HG03342 (cell line): ENCODE results near the gene TPX2.
A peak's percentile ranks its signal among the peaks of the same experiment; 100 is the strongest.
"Not testable (repeated sequence)": the region's sequence is repeated elsewhere in the genome, so short reads cannot be mapped to it uniquely, and the experiment has no call there.

Experiments used
- ATAC-seq: cut with Tn5 transposase; IDR thresholded peaks from one replicate; pipeline ENCODE4 v1.9.1; 2021; ENCODE audit warnings: mild to moderate bottlenecking, moderate library complexity; ENCODE audit not compliant: unreplicated experiment

The TPX2 gene

DNA sequence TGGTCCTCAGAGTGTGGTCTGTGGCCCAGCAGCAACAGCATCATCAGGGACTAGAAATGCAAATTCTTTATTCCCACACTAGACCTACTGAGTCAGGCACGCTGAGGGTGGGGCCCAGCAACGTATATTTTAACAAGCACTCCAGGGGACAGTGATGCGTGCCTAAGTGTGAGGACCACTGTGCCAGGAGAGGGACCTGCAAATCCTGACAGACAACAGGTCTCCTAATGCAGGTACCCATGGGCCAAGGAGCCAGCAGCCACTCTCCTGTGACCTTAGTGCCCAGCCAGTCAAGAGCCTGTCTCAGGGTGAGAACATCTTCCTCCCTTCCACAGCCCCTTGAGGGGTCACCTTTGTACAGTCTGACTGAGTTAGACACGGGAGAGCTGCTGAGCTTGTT, 72.1 kb downstream of the TPX2 start:
- no peak for ATAC-seq

- no peak for ATAC-seq
Measured at GRCh38 chr20:31811796-31812728, 73.0 kb downstream of the TPX2 start.

DNA sequence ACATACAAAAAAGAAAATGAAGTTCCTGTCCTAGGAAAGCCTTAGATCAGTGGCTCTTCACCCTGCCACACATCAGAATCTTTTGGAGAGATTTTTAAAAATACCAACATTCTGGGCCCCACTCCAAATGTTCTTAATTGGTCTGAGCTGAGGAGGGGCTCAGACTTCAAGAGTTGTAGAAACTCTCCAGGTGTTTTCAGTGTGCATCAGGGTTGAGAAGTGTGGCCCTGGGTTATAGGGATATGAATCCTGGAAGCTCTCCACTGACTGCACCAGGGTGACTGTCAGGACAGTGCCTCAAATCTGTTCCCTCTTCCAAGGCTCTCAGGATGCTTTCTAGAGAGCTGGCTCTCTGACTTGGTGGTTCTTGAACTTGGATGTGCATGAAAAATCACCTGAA, 74.5 kb downstream of the TPX2 start:
- ATAC-seq = no peak

- not testable (repeated sequence) for ATAC-seq
Measured at GRCh38 chr20:31814142-31814541, 75.1 kb downstream of the TPX2 start.

DNA sequence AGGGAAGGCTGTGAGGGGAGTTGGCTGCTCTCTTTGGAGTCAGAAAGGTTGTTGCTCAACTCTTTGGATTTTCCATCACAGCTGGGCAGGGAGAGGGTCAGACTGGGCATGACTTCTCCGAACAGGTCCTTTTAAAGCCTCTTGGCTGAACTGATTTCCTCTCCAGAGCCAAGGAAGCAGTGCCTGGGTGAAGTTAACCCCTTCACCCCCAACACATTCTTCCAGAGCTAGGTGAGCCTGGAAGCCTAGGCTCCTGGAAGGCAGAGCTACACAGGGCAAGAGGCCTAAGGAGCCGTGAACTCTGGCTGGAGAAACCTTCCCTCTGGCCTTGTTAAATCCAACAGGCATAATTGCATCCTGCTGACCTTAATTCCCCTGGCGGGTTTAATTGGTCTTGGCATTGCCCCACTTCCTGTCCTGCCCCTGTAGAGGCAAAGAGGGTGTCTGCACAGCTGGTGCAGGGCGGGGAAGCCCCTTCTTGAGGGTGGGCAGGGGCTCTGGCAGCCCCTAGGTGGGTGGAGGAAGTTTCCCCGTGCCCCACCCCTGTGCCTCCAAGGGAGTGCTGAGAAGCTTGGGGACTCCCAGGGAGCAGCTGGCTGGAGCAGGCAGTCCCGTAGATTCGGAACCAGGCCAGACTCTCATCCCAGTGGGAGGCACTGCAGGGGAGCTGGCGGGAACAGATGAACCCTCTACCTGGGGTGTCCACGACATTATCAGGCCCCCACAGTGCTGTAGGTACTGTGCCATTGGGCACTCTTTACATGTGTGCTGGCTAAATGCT, 76.5 kb downstream of the TPX2 start:
- ATAC-seq = no peak

DNA sequence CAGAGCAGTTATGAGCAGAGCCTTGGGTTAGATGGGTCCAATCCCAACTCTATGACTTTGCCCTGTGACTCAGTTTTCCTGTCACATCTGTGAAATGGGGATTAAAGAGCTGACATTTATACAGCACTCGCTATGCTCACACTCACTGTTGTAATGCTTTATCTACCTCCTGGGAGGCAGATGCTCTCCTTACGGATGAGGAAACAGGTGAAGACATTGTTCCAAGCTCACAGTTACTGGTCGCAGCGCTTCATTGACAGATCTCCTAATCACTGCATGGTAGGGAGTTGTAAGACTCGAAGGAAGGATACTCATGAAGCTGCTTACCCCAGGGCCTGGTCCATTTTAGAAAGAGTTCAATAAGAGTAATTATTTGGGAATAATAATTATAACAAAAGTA, 77.1 kb downstream of the TPX2 start:
- no peak for ATAC-seq

DNA sequence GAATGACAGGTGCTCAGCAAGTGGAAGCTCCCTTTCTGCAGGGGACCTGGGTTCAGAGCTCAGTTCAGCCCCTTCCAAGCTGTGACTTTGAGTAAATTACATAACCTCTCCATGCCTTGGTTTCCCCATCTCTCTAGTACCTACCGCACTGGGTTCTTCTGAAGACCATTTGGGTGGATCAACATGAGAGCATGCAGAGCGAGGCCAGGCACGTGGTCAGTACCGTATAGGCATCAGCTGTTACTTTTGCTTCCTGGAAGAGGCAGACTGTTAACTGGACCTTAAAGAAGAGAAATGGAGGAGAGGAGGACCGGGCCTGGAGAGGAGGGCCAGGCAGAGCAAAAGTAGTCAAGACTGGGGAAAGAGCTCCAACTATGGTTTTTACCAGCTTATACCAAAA, 78.4 kb downstream of the TPX2 start:
- no peak for ATAC-seq

DNA sequence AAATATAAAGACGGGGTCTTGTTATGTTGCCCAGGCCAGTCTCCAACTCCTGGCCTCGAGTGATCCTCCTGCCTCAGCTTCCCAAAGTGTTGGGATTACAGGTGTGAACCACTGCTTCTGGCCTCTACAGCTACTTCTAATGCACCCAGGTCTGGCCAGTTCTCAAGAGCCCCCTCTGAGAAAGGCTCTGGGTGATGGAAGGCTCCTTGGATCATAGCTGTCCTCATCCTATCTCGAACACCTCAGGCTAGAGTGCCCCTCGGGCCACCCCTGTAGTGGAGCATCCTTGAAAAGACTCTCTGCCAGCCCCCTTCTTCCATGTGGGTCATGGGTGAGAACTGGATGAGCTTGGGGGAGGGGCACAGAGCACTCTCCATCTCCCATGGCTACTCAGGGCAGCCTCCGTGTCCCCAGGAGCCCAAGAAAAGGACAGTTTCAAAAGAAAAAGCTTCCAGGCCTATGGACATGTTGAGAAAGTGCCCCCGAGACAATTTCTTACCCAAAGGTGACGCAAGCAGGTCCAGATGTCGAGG, 79.4 kb downstream of the TPX2 start:
- ATAC-seq = no peak

DNA sequence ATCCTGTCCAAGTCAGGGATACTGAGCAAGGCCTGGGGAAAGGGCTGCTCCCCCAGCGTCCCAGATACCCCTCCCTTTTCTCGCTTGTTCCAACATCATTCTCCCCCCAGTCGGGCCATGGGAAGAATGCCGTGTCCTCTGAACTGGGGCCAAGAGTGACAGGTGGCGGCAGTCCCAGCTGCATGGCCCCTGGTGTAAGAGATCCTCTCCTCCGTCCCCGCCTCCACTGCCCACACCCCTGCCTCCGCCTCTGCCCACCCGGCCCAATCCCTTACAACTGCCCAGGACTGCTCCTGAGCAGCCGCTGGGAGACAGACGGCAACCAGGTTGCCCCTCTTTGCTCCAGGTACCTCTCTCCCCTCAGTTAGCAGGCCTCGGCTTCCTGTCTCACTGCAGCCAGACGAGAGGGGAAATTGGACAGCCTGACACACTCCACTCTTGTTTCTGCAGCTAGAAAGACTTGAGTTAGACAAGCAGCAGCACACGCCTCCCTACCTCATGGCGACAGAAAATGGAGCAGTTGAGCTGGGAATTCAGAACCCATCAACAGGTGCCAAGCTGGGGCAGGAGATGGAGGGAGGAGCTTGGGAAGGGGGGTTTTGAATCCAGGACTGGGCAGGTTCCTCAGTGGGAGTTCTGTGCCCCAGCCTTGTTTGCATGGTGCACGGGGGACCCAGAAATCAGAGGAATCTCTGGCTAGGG, 80.1 kb downstream of the TPX2 start, which contains the start of gene MYLK2:
TSS of gene MYLK2 (plus strand) at position 274 of the 702 bp plus-strand sequence. CDS start at position 499, 225 bp downstream.
- ATAC-seq = no peak

GRCh38 chr20:31820228-31820627, 81.1 kb downstream of the TPX2 start:
- no peak for ATAC-seq

DNA sequence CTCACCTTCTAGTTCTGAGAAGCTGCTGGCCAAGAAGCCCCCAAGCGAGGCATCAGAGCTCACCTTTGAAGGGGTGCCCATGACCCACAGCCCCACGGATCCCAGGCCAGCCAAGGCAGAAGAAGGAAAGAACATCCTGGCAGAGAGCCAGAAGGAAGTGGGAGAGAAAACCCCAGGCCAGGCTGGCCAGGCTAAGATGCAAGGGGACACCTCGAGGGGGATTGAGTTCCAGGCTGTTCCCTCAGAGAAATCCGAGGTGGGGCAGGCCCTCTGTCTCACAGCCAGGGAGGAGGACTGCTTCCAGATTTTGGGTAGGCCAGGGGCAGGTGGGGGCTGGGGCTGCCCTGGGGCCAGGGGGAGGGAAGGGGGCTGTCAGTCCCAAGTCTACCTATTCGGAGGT, 82.3 kb downstream of the TPX2 start:
- ATAC-seq = no peak

DNA sequence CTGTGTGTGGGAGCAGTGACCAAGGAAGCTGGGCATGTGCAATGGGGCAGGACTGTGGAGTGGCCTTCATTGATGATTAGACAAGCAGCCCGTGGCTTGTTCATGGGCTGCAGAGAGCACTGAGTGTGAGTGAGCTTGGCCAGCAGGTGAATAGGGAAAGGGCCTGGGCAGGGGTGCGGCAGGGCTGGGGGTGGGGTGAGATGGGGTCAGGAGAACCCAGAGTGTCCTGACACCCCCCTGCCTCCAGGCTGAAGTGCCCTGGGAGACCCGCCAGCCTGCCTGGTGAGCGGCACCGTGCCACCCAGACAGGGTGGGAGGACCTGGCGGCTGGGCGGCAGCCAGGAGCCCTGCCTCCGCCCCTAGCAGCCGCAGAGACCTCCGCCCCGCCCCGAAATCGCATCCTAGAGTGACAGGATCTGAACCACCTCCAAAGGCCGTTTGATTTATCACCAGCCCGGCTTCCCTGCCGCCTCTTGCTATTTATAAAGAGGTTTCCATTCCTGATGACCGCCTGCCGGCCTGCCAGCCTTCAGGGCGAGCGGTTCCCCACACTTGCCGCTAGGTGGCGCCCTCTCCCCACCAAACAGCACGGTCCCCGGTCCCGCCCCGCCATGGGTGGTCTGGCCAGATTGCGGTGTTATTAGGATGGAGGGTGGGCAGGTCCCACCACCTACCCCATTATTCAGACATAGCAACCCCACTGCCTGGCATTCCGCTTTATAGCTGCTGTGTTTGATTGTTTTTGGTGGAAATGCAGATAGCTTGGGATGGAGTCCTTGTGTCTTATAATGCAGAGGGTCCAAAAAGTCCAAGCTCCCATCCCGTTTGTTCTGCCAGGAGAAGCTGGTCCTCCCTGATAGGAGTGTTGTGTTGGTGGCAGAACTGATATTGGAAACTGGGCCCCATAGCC, 83.6 kb downstream of the TPX2 start:
- peak; percentile 76 for ATAC-seq

DNA sequence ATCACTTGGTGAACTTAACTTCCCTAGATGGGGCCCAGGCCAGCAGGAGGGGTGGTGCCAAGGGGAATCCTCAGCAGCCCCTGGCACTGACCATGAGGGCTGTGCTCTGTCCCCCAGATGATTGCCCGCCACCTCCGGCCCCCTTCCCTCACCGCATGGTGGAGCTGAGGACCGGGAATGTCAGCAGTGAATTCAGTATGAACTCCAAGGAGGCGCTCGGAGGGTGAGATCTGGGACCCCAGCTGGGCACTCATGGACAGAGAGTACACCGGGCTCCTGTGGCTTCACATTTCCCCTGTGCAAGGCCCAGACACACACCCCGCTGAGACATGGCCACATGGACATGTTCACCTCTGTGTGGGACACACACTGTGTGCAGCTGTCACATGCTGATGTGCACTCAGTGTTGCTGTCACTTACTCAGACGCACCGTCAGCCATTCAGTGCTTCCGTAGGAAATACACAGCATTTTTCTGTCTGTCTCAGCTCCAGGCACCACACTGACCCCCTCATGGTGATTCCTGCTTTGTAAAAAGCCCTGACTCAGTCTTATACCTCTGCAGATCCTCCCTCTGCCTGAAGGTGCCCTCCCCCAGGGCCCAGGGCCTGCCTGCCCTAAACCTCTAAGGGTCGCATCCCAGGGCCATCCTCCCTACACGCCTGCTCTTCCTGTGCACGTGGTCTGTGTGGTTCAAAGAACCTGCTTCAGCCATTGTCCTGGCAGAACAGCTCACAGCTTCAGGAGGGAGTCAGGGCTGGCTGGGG, 84.5 kb downstream of the TPX2 start:
- ATAC-seq = no peak

DNA sequence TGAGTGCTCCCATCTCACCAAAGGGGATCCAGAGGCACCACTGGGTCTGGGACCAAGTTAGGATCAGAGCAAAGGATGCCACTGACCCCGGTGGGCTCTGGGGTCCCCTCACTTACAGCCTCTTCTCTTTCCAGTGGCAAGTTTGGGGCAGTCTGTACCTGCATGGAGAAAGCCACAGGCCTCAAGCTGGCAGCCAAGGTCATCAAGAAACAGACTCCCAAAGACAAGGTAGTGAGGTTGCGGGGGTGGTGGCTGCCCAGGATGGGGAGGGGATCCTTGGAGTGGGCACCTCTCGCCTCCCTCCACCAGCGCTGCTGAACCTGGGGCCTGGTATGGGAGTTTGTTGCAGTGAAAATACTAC, 85.0 kb downstream of the TPX2 start:
- ATAC-seq = no peak

DNA sequence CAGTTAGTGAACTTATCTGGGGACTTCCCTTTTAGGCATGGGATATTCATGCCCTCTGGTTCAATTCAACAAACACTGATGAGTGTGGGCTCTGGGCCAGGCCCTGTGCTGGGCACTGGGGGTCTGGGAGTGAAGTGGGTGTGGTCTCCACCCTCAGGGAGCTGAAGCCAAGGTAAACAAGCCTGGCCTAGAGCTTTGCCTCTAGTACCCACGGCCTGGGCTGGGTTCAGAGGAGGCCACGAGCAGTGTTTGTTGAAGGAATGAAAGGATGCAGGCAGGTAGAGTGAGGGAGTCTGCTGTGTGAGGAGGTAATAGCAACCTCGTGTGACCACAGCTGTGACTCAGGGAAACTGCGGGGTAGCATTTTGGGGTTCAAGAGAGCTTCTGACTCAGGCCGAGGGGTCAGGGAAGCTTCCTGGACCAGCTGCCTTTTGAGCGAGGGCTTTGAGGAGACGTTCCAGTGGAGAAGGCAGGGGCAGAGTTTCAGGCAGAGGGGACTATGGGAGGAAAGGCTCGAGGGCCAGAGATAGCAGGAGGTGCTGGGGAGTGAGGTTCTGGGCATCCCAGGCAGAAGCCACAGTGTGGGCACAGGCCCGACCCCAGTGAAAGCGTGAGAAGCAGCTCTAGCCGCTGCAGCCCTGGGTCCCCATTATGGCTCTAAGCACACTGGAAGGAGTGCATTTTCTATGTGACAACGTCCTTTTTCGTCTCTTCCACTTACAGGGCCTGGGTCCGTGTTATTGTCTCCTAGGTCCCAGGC, 85.6 kb downstream of the TPX2 start:
- ATAC-seq = no peak

GRCh38 chr20:31826074-31826473, 87.0 kb downstream of the TPX2 start:
- no peak for ATAC-seq

DNA sequence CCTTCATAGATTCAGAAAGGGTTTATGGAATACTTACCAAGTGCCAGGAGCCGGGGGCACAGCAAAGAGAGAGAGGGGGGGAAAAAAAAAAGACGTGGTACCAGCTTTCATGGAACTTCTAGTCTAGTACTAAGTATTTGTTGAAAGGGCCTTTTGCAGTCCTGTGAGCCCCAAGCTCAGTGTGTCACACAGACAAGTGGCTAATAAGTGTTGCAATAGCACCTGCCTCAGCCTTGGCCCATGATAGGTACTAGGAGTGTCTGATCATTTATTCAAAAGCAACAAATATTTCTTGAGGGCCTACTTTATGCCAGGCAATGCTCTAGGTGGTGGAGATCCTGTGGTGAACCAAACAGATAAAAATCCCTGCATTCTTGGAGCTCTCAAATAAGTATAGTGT, 88.0 kb downstream of the TPX2 start:
- no peak for ATAC-seq

DNA sequence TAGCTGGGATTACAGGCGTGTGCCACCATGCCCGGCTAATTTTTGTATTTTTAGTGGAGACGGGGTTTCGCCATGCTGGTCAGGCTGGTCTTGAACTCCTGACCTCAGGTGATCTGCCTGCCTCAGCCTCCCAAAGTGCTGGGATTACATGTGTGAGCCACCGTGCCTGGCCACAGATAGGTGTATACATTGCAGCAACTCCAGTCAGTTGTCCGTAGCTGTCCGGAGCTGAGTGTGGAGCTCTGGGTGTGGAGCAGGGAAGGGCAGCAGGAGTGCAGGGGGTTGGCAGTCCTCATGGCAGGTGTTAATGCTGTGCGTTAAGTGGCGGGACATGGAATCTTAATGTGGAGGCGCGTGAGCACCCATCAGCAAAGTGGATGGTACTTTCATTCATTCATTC, 88.9 kb downstream of the TPX2 start:
- ATAC-seq = not testable (repeated sequence)

DNA sequence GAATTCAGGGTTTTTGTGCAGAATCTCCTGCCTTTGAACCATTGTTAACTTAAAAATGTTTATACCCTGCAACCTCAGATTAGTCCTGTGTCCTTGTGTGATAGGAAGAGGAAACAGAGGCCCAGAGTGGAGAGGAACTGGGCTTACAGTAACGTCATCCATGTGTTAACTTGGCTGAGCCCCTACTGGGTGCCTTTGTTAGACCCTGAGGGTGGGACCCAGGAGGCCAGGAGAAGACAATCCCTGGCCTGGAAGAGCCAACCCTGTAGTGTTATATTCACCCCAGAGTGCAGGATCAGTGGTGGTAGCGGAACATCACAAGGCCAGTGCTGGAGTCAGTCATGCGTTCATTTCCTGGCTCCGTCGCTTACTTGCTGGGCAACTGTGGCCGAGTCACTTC, 90.6 kb downstream of the TPX2 start:
- no peak for ATAC-seq
